ENCODE results near the gene SBDS.
"Not testable (repeated sequence)": the region's sequence is repeated elsewhere in the genome, so short reads cannot be mapped to it uniquely, and the experiment has no call there.

The SBDS gene
- total RNA-seq: 105 to 110 reads per million in 2 donors

DNA sequence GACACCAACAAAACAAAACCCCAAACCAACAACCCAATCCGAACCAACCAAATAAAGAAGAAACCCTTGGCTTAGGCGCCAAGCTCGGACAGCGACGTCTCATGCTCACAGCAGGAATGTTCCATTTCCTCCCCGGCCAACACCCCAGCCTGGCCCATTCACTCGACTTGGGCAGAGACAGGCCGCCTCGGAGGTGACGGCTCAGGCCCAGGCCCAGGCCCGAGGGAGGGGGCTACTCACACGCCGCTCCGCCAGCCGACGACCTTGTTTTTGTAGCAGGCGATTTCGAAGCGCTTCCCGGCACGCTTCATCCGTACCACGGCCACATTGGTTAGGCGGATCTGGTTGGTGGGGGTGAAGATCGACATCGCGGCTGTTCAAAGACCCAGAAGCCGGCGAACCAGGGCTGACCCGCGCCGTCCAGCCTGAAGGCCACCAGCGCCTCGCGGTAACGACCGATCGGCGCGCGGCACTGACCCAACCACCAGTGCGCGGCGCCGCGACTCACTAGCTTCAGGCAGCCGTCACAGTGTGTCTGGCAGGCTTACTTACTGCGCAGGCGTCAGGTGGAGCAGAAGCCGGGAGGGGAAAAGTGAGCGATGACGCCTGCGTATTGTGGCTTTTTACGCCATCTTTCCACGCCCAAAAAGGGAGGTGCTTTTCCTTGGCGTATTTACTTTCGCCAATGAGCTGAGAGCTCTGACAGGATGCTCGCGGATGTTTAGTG, at the start of gene SBDS:
TSS of gene SBDS (minus strand) at position 537 of the 727 bp plus-strand sequence. CDS start at position 368, 169 bp downstream.
- DNase-seq: peak; percentile 67

DNA sequence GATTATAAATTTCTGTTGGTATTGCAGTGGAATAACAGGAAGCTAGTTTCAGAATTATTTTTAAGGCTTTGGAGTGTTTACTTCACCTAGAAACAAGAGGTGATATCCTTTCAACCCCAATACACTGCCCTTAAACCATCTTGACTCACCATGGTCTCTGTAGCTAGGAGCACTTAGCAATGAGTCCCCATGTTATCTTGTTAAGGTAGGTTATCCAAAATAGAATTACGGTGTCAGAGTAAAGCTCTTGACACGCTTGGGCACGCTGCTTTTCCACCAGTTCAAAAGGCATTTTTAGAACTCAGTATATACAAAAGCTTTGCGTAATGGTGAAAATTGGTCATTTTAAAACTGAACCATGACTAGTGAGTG, 48.2 kb upstream of the SBDS start:
- not testable (repeated sequence) for DNase-seq

DNA sequence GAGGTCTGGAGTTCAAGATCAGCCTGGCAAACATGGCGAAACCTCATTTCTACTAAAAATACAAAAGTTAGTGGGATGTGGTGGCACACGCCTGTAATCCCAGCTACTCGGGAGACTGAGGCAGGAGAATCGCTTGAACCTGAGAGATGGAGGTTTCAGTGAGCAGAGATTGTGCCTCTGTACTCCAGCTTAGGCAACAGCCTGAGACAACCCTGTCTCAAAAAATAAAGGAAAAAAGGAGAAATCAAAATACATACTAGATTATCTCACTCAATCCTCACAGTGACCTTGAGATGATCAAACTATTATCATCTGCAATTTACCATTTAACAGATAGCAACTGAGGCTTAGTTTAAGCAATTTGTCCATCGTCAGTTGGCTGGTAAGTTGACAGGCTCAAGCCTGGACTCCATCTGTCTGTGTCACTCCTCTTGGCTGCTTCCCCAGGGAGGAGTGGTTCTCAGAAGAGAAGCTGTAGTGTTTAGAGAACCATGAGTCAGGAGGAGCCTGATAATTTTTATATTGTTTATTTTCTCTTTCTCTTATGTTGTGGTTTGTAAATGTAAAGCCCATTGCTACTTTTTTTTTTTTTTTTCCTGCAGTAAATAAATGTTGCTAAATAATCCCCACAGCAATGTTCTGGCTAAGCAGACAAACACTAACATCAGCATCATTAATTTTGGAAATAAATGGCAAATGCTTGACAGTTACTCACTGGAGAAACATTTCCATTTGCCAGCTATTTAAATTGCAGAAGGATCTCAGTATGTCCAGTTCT, 47.6 kb upstream of the SBDS start:
- not testable (repeated sequence) for DNase-seq

DNA sequence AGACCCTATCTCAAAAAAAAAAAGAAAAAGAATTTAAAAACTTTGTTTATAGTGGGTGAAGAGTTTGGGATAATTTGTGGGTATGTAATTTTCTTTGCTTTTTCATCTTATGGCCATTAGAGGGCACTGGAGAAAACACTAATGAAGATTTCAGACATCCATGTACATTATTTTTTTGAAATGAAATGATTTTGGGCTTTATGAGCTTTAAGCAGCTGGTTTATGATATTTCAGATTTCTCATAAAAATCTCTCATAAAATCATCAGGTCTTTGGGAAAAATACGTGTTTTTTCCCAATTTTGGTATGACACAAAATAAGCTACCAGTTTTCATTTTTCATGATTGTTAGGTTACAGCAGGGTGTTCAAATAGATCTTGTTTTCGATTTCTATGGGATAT, 45.4 kb upstream of the SBDS start:
- DNase-seq: not testable (repeated sequence)

DNA sequence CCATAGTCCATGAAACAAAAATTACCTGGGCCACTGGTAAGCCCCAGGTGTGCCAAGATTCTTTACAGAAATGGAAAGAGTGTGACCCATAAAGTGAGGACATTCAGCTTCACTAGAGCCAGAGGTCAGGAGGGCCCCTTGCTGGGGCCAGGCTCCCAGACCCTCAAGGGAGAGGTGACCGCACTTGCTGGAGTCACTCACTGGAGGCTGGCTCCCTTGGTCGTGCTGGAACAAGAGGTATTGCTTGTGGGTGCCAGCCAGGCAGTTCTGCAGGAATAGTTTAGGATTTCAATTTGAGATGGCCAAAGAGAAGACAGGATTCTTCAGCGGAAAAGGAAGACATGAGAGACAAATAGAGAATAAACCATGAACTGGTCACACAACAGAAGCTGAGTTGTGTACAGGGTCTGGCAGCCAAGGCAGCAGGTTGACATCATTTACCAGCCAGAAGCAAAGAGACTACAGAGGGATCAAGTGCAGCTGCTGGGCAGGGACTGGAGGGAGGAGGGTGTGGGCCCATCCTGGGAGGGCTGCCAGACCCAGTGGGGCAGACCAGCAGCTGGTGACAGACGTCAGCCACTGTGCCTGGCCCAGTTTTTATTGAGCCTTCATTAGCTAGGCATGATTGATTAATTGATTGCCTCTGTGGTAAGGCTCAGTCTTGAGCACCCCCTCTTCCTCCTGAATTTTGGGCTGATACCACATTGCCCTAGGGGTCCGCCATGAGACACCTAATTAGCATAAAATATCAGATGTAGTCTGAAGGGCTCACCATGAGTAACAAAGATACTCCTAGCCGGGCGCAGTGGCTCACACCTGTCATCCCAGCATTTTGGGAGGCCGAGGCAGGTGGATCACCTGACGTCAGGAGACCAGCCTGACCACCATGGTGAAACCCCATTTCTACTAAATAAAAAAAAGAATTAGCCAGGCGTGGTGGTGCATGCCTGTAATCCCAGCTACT, 41.3 kb upstream of the SBDS start:
- not testable (repeated sequence) for DNase-seq

DNA sequence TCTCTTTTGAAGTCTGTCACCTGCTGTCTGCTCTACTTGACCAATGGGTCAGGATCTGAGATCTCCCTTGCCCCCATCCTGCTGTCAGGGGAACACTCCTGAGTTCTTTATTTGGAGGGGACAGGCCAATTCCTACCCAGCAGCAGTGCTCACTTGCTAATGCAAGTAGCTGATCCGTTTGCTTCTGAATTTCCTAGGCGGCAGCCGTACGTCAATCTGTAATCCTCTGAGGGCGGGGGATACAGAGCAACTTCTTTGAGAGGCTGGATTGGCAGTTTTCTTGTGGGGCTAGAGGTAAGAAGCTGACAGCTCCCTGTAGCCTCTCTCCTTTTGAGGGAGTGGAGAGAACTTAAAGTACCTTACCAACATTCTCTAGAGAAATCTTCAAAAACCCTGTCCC, 37.9 kb upstream of the SBDS start:
- no peak for DNase-seq

DNA sequence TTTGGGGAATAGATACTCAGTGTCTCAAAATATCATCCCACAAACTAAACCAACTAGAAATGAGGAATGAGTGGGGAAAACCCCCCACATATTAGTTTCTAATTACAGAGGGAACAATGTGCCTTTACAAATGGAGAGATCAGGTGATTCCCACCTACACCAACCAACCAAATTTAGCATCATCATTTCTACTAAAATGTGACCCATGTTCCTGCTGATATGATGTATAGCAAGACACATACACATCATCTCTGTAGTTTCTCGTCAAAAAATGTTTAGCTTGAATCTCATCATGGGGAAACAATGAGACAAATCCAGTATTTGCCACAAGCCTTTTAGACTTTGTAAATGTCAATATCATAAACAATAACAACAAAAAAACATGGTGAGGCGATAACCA, 36.3 kb upstream of the SBDS start:
- not testable (repeated sequence) for DNase-seq

DNA sequence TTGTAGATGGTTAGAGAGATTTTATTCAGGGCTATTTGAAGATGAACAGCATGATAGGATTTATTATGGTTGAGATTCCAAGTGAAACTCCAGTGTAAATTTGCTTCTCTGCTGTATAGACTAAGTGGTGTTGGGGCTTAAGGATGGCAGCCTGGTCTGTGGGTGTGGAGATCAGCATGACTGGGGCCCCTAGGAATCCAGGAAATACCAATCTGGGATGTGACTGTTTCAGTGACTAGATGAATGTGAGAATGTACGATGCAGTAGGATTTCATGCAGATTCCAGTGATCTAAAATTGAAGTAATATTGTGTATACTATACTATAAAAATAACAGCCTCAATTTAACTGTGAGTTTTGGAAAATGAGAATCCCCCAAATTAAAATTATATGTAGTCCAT, 30.1 kb upstream of the SBDS start:
- not testable (repeated sequence) for DNase-seq

DNA sequence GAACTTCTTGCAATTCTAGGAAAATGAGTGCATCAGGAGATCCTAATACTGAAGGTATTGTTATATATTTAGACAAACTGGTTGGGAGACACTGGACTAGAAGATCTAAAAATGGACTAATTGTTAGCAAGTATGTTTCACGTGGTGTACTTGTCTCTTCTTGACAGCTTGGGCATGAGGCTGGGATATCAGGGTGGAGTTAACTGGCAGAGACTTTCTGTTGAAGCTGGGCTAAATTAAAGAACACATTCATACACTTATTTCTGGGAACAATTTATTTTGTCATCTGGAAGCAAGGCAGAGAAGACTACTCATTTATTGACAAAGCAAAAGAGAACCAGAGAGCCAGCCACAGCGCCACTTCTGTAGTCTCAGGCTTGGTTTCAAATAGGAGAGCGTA, 27.1 kb upstream of the SBDS start:
- no peak for DNase-seq

DNA sequence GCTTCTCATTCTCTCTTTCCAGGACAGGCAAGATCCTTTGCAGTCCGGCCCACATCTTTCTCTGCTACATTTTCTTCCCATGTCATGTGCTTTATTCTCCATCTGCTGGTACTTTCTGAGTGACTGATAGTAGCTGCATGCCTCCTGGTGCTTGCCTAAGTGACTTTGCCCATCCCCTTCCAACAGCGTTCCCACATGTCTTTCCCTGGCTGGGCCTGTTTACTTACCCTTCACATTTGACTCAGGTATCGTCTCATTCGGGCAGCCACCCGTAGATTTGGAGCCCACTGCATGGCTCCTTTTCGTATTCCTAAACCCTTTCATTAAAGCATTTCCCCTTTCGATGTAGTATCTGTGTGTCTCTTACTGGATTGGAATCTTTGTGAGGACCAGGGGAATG, 25.9 kb upstream of the SBDS start:
- no peak for DNase-seq

DNA sequence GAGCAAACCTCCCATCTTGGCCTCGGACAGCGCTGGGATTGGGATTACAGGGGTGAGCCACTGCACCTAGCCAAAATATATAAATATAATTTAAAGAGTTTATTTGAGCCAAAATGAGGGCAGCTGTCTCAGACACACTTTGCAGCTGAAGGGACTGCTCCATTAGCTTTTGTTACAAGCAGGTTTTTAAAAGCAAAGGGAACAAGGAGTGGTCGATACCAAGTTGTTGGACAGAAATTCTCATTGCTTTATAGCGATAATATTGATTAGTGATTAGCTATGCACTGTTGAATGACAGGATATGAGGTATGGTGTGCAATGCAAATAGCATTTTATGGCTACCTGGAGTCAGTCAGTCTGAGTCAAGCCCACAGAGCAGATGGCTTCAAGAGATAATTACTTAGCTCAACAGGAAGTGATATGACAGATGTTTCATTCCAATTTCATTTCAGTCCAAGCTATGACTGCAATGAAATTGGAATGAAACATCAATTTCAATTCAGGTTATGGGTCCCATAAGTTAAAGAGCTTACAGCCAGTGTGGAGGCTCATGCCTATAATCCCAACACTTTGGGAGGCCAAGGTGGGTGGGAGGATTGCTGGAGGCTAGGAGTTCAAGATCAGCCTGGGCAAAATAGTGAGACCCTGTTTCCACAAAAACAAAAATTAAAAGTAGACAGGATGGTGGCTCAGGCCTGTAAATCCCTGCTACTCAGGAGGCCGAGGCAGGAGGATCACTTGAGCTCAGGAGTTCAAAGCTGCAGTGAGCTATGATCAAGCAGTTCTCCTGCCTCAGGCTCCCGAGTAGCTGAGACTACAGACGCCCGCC, 24.4 kb upstream of the SBDS start:
- DNase-seq: no peak

DNA sequence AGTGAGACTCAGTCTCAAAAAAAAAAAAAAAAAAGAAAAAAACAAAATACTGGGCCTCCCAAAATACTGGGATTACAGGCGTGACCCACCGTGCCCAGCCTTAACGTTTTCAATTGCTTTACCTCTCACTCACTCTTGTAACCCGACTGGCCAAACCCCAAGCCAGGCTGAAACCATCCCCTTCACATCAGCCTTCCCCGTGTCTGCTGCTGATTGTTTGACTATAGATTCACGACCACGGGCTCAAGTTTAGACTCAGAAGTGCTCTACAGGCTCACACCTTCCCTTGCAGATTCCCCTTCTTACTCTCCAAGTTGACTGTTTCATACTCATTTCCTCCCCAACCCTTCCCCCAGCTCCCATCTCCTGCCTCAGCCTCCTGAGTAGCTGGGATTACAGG, 23.6 kb upstream of the SBDS start:
- no peak for DNase-seq

DNA sequence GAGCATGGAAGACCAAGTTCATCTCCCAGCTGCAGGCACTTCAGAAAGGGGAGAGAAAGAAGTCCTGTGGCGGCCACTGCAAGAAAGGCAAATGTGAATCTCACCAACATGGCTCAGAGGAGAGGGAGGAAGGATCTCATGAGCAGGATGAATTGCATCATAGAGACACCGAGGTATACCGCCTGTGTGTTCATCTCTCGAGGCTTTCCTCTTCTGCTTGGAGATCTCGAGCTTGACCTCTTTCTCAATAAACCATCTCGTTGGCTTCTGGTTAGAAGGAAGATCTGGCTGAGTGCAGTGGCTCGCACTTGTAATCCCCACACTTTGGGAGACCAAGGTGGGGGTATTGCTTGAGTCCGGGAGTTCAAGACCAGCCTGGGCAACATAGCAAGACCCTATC, 22.6 kb upstream of the SBDS start:
- DNase-seq: not testable (repeated sequence)

DNA sequence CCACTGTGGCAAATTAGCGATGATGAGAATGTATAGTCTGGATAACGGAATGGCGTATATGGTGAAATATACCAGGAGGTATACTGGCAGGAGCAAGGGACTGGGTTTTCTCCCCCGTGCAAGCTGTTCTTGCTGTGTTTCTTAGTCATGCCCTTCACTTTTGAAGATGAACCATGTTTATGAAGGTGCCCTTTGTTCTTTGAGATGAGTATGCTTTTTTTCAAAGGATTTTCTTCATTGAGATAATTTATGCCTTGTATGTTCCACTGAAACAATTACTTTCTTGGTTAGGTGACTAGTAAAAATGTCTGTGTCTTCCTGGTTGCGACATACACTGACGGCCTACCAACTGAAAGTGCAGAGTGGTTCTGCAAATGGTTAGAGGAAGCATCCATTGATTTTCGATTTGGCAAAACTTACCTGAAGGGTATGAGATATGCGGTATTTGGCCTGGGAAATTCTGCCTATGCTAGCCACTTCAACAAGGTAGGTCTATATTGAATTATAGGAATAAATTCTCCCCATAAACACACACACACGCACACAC, 18.8 kb upstream of the SBDS start:
- DNase-seq: not testable (repeated sequence)

DNA sequence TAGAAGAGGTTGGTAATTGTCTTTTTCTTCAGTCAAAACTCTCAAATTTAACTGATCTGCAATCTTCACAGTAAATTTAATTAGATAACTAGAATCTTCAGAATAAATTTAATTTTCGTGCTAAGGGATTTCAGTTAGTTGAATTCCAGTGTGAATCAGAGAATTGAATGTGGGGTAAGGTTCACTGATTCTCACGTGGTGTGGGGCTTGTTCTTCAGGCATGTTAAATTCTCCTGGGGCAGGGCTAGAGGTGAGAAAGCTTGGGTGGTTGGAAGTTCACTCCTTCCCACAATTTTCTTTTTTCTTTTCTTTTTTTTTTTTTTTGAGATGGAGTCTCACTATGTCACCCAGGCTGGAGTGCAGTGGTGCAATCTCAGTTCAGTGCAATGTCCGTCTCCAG, 14.3 kb upstream of the SBDS start:
- not testable (repeated sequence) for DNase-seq

DNA sequence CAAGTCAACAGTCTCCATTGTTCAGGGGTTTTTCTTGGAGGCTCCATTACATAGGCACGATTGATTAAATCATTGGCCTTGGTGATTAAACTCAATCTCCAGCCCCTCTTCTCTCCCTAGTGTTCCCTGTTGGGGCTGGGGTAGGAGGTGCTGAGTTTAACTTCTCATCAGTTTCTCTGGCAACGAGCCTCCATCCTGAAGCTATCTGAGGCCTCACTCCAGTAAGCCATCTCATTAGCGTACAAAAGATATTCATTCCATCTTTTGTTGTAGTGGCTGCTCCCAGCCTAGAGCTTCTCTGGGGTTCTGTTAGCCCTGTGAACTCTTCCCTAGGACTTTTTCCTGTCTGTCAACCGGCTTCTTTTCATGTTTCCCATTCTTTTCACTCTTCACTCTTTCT, 12.9 kb upstream of the SBDS start:
- DNase-seq: no peak

DNA sequence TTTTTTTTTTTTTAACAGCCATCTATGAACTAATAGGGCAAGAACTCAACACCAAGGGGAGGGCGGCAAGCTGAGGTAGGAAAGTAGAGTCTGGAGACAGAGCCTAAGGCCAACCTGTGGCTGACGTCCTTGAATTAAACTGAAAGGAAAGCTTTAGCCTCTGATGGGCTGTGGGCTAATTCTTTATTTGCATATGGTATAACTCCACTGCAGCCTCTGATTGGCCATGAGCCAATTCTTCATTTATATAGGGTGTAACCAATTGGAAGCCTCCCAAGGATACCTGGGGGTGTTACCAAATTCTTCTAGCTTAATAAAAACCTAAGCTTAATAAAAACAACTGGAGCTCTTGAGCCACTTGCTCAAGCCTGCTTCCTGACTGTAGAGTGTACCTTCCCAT, 11.6 kb upstream of the SBDS start:
- DNase-seq: no peak

DNA sequence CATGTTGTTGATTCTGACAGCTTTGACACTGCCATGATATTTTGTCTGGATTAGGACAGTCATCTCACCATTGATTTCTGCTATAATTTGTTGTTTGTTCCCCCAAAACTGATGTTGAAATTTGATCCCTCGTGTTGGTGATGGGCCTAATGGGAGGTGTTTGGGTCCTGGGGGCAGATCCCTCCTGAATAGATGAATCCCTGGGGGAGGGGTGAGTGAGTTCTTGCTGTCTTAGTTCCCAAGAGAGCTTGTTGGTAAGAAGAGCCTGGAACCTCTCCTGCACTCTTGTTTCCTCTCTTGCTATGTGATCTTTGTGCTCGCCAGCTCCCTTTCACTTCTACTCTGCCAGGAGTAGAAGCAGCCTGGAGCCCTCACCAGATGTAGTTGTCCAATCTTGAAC, 8.8 kb upstream of the SBDS start:
- DNase-seq: not testable (repeated sequence)

DNA sequence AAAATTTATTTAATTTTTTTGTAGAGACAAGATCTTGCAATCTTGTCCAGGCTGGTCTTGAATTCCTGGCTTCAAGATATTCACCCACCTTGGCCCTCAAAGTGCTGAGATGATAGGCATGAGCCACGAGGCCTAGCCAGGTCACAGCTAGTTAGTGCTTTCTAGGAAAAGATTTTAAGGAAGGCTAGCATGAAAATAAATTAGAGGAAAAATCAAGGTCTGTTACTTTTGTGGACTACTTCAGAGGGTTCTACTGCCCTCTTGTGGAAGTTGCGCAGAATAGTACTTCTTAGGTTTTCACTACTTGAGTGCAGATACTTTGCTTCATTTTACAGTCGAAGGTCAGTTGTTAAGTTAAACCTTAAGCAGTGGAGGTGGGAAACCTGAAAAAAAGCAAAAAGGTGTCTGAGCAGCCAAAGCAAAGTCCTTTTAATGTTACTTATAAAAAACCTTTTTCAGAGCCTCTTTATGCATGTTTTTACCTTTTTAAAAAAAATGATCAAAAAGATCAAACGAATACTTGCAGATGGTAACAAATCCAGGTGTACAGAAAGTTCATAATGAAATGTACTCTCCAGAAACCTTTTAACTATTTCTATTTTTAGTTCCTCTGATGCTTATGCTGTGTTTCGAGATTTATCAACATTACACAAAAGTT, 5.3 kb upstream of the SBDS start:
- not testable (repeated sequence) for DNase-seq

DNA sequence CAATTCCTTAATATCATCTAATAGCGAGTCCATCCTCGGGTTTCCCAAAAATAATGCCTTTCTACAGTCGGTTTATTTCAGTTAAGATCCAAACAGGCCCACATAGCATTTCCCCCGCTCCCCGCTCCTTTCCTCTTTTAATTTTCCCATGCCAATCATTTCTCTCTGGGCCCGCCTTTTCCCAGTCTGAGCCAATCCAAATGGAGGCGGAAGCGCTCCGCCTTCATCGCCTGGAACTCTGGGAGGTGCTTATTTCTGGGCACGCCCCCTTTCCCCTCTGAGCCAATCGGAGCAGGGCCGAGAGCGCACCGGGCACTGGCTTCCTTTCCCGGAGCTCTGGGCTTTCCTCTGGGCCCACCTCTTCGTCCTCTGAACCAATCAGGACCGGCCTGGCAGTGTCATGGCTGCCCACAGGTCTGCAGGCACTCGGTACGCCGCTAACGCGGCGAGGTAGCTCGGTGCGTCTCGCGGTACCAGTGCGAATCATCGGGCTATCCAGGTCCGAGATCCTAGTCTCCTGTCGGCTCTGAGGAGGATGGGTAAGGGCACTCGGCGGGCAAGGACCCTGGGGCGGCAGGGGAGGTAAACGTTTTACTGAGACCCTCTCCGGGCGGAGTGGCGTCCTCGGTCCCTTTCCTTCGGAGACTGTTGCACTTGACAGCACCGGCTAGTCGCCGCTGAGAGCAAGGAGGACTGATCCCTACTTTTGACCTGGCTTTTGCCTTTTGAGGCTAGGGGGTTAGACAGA, 1.2 kb upstream of the SBDS start, which contains the start of gene TYW1:
TSS of gene TYW1 (plus strand) at position 390 of the 748 bp plus-strand sequence. CDS start at position 536, 146 bp downstream.
- peak; percentile 73 for DNase-seq

Data from activated gamma-delta T cell (primary cell).